HTERT RPE-1 (cell line): Measurements from ENCODE around the gene ARID1A.
"Not testable (repeated sequence)": the region's sequence is repeated elsewhere in the genome, so short reads cannot be mapped to it uniquely, and the experiment has no call there.

Experiments
- in situ Hi-C: fragments of 300-500 bp; cut with MboI; formaldehyde crosslinking; loops from 4 replicates; pipeline ENCODE4 v1.14.3; 2020; ENCODE audit warnings: low sequenced_read_pairs

Gene ARID1A

GRCh38 chr1:26787381-26787705 lies 91.5 kb downstream of the ARID1A start:
- in situ Hi-C loops = no loop called here

DNA sequence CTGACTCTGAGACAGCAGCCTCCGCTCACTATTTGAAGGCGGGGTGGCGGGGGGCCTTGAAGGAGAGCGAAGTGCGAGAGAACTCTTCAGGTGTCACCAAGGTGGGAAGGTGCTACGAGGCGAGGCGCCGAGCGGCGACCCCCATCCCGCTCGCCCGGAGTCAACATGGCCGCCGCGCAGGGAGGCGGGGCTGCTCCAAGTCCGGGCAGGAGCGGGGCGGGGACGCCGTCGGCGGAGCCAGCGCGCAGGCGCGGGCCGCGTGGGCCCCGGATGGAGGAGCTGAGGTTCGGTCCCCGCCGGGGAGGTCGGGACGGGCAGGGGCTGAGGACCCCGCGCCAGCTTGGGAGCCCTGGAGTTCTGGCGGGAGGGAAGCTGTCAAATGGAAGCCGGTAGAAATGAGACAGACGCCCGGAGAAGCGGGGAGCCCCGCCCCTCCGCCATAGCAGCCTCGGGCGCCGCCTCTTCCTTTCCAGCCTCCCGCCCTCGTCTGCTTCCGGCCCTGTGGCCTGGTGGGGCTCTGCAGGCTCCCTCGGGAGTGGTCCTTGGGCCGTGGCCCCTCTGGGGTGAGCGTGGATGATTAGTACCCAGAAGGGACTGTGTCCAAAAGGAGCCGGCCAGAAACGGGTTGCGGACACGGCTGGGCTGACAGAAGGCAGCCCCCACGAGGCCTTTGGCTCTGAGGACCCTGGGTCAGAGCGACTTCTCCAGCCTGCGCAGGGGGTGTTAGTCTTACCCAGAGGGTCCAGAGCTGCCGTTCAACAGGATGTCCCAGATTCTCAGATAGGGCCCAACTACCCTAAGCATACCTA lies 92.1 kb downstream of the ARID1A start, which contains the start of gene PIGV:
TSS of gene PIGV (plus strand) at position 245 of the 809 bp plus-strand sequence. CDS start 2,866 bp downstream, outside the sequence.
- in situ Hi-C loops = no loop called here

DNA sequence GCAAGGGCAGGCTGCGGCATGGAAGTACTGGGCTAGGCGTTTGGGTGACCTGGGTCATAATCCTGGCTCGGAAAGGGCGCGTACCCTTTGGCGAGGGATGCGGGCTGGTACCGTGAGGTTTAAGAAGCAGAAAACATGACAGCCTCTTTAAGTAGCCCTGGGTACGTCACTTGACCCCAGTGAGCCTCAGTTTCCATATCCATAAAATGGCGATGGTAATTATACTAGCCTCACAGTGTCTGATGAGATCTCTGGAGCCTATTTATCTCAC lies 92.6 kb downstream of the ARID1A start:
- in situ Hi-C loops = no loop called here

- in situ Hi-C loops = no loop called here
Measured at GRCh38 chr1:26788836-26789611, 93.2 kb downstream of the ARID1A start.

DNA sequence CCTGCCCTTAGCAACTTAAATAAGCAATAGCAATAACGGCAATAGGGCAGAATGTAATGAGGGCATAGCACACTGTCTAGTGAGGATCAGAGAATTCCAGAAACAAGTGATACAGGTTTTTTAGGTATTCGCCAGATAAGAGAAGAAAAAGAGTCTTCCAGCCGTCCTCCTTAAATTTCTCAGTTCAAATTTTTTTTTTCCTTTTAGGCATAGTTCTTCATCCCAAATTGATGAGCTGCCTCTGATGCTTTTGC lies 93.7 kb downstream of the ARID1A start:
- in situ Hi-C loops = no loop called here

GRCh38 chr1:26789931-26790330 lies 94.1 kb downstream of the ARID1A start:
- in situ Hi-C loops = no loop called here

GRCh38 chr1:26790551-26790953 lies 94.7 kb downstream of the ARID1A start:
- in situ Hi-C loops = no loop called here

GRCh38 chr1:26791148-26791547 lies 95.3 kb downstream of the ARID1A start:
- in situ Hi-C loops = no loop called here

DNA sequence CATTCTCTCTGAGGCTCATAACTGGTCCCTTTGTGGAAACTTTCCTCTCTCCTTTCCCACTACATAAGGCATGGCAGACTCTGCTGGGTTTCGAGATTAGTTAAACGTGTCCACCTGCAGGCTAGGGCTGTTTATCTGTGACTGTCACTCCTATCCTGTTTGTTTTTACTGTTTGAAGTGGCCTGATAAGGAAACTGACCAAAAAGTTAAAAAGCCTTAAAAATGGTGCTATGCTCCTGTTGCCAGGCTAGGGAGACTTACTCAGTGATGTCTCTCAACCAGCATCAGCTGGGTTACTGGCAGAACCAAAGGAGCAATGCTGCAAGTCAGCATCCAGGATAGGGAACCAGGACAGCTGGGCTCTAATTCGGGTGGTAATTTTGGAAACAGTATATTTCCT lies 95.8 kb downstream of the ARID1A start:
- in situ Hi-C loops = no loop called here

- in situ Hi-C loops = no loop called here
Measured at GRCh38 chr1:26792924-26793323, 97.1 kb downstream of the ARID1A start.

- in situ Hi-C loops = no loop called here
Measured at GRCh38 chr1:26794391-26794790, 98.6 kb downstream of the ARID1A start.

GRCh38 chr1:26797627-26798026 lies 101.8 kb downstream of the ARID1A start:
- in situ Hi-C loops = no loop called here

- in situ Hi-C loops = no loop called here
Measured at GRCh38 chr1:26799479-26800142, 103.8 kb downstream of the ARID1A start.

GRCh38 chr1:26803932-26804331 lies 108.1 kb downstream of the ARID1A start:
- in situ Hi-C loops = not testable (repeated sequence)

DNA sequence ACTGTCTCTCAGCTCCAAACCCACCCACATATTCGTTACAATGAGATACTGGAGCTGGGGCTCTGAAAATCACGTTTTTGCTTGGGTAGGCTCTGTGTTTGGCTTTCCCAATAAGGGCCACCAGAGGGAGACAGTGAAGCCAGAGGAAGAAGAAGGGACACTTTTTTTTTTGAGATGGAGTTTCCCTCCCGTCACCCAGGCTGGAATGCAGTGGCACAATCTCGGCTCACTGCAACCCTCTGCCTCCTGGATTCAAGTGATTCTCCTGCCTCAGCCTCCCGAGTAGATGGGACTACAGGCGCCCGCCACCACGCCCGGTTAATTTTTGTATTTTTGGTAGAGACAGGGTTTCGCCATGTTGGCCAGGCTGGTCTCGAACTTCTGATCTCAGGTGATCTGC lies 114.3 kb downstream of the ARID1A start:
- in situ Hi-C loops = not testable (repeated sequence)

GRCh38 chr1:26811057-26811456 lies 115.2 kb downstream of the ARID1A start:
- in situ Hi-C loops = no loop called here

DNA sequence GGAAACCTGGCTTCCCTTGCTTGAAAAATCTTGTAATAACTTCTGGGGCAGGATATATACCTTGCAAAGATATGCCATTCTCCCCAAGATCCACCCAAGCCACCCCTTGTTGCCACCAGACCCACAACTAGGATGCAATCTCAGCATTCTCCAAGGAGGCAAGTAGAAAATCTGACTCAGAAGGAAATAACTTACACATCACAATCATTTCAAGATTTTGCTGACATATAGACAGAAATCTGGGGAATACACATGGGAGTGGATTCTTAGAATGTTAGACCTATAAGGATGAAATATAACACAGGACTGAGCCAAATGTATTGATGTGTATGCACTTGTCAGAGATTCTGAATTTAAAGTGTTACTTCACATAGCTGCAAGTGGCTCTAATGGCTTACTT lies 115.9 kb downstream of the ARID1A start:
- in situ Hi-C loops = no loop called here

DNA sequence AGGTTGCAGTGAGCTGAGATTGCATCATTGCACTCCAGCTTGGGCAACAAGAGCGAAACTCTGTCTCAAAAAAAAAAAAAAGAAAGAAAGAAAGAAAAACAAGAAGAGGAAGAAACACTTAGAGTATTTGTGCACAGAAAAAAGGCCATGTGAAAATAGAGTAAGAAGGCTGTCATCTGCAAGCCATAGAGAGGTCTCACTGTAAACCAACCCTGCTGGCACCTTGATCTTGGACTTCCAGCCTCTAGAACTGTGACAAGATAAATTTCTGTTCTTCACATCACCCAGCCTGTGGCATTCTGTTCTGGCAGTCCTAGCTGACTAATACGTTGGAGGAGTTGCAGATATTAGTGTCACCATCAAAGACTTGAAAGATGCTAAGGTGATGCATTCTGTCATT lies 118.6 kb downstream of the ARID1A start:
- in situ Hi-C loops = no loop called here

DNA sequence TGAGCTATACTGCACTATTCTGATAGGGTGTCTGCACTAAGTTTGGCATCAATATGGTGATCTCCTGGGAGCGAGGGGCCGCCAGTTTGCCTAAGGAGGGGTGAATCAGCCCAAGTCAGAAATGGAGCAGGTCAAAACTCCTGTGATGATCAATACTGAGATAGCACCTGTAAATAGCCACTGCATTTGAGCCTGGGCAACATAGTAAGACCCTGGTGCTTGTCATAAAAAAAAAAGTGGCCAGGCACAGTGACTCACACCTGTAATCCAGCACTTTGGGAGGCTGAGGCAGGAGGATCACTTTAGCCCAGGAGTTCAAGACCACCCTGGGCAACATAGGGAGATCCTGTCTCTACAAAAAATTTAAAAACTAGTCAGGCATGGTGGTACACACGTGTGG lies 119.1 kb downstream of the ARID1A start:
- in situ Hi-C loops = no loop called here

GRCh38 chr1:26820784-26821269 lies 125.0 kb downstream of the ARID1A start:
- in situ Hi-C loops = no loop called here

- in situ Hi-C loops = no loop called here
Measured at GRCh38 chr1:26822737-26823395, 127.1 kb downstream of the ARID1A start.

DNA sequence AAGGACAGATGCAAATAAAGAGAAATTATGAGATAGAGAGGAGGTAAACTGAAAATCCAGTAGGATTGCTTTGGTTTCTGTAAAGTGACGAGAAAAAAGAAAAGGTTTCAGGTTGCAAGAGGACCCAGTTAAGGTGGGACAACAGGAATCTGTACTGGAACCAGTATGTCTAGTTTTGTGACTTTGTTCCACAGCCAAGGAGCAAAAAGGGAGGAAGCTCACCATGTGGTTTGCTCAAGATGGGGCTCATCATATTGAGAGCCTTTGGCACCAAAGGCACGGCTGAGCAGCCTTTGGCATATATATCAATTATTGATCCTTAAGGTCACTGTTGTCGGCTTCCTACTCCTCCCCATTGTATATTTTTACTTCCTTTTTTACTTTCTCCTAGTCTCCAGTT lies 128.9 kb downstream of the ARID1A start:
- in situ Hi-C loops = no loop called here
